Amygdala (tissue), 56 donors: ENCODE measurements around the gene CYP2C9.

Experiments
- DNase-seq, 56 donors: peaks; one replicate each; lab custom pipeline; 2025; lab: John Stamatoyannopoulos, UW

The CYP2C9 gene

GRCh38 chr10:95035332-95036295, 97.2 kb downstream of the CYP2C9 start:
- DNase-seq = no peak

DNA sequence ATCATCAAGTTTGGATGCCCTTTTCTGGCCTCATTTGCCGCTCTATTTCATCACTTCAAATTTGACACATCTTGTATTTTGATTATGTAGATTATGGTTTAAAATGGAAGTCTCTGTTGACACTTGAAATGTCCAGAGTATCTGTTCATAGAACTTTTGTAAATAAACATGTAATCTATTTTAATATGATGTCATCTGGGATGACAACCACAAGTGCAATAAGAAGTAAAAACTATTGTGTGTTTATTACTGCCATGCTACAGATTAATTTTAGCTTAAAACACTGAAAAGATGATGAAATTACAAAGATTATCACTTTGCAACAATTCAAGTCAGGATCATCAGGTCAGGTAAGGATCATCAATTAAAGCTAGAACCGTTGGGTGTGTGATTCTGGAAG, 100.8 kb downstream of the CYP2C9 start:
- DNase-seq = no peak
